Medulla oblongata (tissue), 1 donor: Measurements from ENCODE around the gene COL19A1.
A peak's percentile ranks its signal among the peaks of the same experiment; 100 is the strongest.

Experiments used
- DNase-seq: peaks from one replicate; pipeline ENCODE4 v3.0.0-alpha.2; 2015; ENCODE audit errors: extremely low spot score

The COL19A1 gene

DNA sequence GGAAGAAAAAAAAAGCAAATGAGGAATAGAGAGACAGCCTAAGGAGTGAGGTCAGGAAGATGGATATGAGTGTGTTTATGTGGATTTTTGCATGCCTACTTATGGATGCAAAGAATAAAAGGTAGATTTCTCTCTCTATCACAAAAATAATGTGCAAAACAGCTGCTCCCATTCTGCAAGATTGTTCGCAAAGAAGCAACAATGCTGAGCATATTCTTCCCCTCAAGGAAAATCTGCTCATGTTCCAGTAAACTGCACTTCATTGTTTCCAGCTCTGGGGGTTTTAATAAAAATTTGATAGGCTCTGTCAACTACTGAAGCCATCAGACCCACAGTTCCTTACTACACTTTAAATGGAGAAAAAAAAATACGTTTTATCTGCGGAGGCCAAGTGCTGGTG lies 259.2 kb downstream of the COL19A1 start:
- no peak for DNase-seq

DNA sequence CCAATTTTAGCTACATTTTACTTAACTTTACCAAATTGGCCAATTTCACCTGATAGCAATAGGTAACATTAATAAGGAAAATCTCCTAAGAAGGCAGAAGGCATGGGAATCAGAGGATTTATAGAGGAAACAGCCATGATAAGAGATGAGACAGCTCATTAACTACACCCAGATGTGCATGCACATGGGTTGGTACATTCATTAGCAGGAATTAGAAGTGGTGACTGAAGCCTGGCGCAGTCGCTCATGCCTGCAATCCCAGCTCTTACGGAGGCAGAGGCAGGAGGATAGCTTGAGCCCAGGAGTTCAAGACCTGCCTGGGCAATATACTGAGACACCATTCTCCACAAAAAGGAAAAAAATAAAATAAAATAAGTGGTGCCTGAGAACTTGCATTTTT lies 263.0 kb downstream of the COL19A1 start:
- DNase-seq = no peak

DNA sequence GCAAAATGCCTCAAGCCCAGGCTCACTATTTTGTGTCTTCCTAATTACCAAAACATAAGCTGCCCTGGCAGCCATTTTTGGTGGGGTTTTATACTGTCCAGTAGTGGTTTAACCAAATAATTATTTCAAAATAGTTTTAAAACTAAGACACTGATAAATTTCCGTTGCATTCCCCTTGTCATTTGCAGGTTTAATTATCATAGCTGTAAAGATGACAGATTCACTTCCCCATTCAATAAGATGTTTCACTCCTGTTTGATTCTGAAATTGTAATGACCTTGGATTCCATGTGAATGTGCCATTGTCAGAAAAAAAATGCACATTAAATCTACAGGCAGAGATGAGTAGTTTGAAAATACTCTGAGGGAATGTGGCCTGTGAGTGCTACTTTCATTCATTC lies 264.5 kb downstream of the COL19A1 start:
- no peak for DNase-seq

DNA sequence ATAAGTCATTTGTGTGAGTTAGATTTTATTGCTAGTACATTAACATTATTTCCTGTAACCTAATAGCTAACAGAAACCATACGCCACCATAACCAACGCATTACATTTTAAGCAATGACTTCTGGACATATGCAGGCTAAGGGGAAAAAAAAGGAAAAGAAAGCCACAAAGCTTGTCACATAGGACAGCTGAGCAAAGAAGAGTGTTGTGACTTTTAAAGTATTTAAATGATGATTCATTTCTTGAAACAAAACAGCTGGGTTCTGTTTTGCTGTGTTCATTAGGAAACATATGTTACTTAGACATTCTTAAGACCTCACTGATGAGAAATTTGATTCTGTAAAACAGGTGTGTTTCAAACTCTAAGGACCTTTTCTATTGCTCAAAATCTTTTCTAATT lies 265.2 kb downstream of the COL19A1 start:
- DNase-seq = no peak

DNA sequence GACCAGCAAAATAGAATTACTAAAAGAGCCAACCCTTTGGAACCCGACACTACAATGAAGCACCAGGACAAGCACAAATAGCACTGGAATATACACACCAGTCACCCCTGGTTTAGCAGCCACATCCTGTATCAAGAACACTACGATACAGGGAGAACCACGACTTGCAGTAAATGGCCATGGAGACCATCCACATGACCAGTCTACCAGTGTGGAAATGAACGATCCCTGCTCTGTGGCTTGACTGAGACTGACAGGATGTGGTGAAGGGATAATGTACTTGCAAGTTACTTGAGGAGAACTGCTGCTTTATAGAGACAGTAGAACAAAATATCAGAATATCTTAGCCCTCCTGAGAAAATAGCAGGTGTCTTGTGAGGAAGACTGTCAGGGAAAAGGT lies 266.9 kb downstream of the COL19A1 start:
- DNase-seq = no peak

DNA sequence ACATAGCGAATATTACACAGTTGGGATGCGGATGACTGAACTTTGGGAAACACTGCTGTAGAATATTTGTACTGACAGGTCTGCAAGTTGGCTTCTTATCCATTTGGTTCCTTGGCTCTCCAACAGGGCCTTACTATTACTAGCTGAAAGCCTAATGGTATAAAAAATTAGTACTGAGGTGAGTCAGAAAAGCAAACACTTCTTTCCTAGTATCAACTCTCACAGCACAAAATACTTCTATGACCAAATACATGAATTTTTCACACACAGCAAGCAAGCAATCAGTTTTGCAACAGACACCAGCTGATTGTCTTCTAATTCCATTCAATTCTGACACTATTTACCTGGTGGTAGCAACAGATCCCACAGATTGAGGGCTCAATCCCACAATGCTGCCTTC lies 268.2 kb downstream of the COL19A1 start:
- DNase-seq = no peak

DNA sequence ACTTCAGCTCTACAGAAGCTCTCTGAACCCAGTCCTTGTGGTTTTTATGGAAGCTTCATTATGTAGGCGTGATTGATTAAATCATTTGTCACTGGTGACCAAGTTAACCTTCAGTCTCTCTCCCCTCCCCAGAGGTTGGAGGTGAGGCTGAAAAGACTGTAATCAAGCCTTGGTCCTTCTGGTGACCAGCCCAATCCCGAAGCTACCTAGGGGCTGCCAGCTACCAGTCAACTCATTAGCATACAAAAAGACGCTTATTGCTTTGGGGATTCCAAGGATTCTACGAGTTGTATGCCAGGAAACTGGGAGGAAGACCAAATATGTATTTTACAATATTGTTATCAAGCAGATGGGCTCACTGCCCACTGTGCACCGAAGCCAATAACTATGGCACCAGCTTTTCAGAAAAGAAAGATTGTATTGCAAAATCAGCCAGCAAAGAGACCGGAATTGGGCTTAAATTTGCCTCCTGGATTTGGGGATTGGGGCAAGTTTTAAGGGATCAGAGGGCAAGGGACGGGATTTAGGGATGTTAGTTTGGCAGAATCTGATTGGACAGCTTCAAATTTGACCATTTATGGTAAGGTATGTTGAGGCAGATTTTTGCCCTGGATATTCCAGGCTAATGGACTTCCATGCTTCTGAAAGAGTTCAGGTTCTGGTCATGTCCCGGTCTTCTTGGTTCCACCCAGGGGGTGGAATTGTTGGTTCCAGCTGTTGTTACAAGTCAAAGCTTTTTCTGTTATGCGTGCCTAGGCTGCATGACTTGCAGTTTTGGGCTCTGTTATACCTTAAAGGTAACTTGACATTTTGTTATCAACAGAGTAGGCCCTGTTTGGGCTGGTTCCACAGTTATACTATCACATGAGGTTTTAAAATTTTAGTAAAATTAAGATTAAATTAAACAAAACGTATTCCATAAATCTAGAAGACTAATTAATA lies 269.1 kb downstream of the COL19A1 start:
- no peak for DNase-seq

DNA sequence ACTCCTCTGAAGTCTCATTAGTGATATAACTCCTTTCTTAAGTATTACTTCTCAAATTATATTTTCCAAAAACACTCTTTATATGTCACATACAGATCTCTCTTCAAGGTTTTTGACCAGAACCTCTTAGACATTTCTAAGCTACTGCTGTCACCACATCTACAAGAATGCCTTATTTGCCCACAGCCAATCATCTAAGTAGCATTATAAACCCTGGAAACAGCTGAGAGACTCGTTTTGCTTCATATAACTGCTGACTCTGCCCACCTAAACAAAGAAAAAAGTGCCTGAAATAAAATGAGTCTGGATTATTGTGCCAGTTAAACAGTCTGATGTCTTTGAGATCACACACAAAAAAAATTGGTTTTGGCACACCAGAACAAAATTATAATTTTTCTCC lies 270.6 kb downstream of the COL19A1 start:
- no peak for DNase-seq

DNA sequence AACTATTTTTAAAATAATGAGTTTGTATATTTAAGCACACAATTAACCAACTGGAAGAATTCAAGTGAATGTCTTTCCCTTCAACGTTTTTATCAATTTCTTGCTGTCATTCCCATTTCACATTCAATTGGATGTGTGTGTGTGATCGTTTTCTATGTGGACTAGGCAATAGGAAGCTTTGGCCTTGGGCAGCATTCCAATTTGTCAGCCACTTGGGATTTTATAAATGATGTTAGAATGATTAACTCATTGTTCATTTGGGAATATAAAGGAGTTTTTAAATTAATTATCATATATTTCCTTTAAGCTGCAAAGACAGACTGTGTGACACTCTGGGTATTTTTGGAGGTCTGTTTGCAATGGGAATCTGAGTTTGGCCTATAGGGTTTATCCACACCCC lies 274.1 kb downstream of the COL19A1 start:
- DNase-seq = no peak

DNA sequence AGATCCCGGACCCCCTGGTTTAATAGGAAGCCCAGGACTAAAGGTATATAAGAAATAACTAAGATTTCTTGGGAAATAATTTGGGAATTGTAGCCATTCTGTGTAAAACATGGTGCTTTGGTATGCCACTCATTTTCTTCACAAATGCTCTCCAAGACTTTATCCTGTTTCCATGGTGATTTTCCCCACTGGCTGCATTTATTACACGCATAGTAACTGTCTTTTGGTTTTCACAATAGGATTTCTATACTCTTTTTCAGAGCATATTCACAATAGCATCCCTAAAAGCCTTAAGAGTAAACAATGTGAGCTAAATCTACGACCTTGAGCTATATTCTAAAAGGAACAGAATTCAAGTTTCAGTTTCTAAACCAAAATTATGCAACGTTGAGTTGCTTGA lies 275.7 kb downstream of the COL19A1 start:
- no peak for DNase-seq

DNA sequence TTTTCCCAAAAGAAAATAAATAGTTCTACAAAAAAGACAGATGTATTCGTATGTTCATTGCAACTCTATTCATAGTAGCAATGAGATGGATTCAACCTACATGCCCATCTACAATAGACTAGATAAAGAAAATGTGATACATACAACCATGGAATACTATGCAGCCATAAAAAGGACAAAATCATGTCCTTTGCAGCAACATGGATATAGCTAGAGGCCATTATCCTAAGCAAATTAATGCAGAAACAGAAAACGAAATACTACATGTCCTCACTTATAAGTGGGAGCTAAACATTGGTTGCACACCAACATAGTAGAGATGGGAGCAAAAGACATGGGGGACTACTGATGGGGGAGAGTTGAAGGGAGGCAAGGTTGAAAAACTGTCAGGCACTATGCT lies 278.8 kb downstream of the COL19A1 start:
- DNase-seq = no peak

DNA sequence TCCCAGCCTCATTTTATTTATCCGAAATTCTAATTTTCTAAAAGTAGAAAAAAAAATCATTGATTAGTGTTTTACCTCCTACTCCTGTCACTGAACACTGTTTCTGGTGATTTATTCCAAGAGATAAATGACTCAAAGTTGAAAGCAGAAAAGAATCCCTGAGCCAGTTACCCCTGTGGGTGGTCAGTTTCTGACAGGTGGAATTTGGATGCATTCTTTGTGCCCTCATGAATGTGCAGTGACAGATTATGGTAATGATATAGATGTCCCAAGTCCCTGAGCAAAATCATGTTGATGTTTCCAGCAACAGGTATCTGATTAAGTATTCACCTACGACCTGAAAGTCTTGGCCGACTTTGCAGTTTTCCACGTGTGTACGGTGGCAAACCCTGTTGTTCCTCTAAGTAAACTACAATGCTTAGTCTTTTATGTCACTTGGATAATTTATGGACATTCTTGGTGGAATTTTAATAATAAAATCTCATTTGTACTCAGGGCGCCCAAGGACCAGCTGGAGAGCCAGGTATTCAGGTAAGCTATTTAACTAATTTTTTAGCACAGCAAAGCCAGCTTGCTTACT lies 282.9 kb downstream of the COL19A1 start:
- no peak for DNase-seq

DNA sequence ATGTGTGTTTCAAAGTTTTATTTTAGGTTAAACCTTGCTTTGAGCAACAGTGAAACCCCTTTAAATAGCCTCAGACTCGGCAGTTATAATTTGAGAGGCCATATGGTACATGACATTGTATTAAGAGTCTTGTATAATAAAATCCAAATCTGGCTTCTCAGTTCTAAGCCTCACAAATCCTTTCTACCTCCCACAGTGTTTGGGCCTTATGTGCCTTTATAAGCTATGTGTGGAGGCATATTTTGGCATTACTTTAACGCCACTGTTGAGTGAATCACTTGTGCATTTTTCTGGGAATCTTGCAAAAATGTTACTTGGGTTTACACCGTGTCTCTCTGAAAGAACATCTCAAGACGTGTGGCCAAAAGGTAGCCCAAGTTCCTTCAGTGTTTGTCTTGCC lies 284.2 kb downstream of the COL19A1 start:
- no peak for DNase-seq

DNA sequence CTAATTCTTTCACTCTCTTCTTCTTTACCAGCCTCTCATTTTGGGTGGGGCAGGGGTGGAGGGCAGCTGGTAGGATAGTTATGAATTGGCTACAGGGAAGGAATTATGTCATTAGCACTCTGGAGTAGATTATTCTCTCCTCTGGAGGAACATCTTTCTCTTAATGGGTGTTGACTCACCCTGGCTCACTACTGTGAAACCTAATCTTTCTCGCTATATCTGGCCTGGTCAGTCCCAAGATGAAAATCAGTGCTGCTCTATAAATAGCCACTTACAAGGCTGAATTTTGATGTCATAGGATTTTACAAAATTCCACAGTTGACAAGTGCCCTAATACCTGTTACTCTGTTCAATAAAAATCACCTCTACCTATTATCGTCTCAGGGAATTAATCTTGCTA lies 285.3 kb downstream of the COL19A1 start:
- no peak for DNase-seq

DNA sequence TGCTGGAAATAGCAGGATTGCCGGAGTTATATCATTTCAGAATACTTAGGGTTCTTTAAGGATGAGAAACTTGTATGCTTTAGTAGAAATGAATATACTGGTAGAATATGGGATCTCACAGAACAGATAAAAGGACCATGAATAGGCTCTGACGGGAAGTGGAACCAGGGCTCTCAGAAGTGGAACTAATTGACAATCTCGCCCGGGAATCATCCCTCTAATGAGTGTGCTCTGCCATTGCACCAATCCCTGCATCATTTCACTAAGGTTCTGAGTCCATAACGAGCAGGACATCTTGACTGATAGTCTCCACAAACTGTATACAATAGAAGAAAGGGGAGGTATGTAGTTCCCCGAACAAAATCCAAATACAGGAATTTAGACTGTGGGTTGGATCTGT lies 286.4 kb downstream of the COL19A1 start:
- DNase-seq = no peak

DNA sequence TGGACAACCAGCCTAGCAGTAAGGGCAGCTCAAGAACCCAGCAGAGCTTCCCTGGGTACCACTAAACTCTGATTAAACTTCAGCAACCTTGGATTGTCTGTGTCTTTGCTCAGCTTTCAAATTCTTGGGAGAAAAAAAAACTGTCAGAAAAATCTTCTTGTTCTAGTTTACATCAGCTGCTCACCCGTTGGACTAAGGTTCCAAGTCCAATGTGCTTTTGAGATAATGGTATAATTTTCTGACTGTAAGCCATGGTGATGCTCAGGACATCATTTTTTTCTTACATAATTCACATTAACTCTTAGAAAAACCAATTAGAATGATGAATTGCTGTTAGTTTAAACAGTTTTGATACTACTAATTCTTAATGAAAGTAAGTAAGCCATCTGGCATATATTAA lies 290.7 kb downstream of the COL19A1 start:
- no peak for DNase-seq

DNA sequence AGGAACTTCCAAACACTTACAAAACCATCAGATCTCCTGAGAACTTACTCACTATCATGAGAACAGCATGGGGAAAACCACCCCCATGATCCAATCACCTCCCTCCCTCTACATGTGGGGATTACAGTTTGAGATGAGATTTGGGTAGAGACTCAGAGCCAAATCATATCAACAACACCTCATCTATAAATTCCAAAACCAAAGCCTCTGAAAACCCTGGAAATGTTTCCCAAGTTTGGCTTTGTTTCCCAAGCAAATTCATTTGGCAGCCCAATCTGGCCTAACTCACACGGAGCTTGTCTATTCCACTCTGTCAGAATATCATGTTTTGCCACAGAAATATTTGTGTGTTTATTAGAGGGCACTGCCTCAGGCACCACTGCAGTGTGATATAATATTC lies 293.9 kb downstream of the COL19A1 start:
- no peak for DNase-seq

DNA sequence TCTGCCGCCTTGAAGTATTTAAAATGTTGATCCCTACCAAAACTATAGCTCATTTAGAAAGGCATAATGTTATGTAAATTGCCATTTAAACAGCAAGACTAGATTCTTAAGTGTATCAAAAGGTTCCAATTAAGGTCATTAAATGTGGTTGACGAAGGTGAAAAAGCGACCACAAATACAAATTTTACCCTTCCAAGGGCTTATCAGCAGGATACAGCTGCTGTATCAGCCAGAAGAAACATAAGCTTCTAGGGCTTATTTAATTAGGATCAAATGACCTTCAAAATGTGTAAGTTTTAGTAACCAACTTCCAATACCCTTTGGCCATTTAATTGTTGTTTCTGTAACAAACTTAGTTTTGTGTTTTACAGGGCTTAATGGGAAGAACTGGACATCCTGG lies 296.6 kb downstream of the COL19A1 start:
- no peak for DNase-seq

DNA sequence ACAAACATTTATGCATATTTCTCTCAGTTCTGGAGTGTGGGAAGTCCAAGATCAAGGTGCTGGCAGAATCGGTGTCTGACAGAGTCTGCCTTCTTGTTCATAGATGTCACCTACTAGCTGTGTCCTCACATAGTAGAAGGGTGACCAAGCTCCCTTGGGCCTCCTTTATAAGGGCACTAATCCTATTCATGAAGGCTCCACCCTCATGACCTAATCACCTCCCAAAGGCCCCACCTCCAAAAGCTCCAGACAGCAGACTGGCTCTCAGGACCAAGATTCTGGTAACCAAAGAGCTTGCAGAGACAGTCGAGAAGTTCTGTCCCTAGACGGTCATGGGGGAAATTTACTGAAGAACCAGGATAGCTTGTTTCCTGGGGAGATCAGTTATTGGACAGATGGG lies 297.4 kb downstream of the COL19A1 start:
- DNase-seq = no peak

DNA sequence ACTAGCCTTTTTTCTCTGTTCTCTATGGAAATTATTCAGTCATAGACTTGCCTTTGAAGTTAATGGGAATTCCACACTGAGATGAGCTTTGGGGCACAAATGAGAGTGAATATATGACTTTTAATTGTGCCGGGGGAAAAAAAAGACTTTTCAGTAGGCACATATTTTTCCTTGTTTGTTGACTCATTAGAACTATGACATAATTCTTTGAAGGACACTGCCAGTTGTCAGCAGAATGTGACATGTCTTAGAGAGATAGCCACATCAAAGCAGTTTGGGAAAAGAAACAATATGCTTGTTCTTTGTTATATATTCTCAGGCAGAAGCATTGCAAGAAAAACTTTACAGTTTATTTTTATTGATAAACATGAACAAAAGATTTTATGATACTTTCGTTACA lies 298.2 kb downstream of the COL19A1 start:
- no peak for DNase-seq

DNA sequence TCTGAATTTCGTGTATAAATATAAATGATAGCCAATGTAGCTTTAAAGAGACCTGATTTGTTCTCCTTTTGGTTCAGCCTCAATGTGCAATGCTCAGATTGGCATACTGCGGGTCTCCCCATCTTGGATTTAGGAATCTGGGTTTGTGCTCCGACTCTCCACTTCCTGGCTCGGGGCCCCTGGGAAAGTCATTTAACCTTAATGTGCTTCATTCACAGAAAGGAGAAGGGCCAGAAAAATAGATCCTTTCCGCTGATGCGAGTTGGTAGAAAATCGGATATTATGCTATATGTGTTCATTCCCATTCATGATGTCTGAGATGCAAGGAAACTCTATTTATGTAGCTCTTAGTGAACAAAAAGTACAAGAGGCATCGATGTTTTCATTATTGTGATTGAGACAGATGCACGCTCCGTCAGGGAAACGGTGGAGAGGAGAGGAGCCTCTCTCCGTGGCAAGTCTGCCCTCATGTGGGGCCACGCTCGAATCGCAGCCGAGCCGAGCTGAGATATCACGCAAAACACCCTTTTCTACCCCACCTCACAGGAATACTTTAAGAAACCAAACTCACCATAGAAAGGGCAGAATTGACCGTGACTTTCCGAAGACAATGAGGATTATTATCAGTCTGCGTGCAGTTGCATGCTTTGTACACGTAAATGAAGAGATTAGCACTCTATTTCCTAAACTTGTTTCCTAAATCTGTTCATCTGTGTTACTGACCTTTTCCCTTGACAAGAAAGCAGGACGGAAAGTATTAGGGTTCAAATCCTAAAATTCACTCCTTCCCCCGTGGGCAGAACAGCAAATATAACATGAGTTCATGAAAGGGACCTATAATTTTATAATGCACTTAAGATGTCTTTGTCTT lies 300.0 kb downstream of the COL19A1 start:
- DNase-seq = peak; percentile 68

DNA sequence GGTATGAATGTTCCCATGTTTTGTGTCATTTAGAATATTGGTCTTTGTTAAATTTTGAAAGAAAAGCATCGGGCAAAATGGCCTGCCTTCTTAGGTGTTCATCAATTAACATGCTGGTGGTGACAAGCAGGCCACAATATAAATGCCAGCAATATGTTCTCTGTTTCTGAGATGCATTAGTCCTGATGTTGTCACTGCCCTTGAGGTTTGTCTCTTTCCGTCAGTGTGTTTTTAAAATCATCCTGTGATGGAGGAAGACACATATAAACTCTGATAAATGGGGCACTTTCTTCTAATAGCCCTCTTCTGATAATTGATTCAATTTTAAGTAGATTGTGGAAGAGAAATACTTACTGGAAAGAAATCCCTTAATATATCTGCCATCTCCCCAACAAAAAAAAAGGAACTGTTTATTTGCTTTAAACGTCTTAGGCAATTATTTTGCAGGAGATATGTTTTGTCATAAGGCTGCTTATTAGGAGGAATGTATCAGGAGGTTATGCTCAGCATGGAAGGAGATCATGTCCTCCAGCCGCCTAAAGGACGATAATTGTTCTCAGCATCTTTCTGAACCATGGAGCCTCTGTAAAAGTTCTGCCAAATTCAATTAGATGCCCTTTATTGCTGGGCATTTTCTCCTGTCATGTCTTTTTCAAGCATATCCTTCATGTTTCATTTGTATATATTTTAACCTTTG lies 302.5 kb downstream of the COL19A1 start:
- DNase-seq = no peak
